Measurements from ENCODE around the gene EFNA1.

DNA sequence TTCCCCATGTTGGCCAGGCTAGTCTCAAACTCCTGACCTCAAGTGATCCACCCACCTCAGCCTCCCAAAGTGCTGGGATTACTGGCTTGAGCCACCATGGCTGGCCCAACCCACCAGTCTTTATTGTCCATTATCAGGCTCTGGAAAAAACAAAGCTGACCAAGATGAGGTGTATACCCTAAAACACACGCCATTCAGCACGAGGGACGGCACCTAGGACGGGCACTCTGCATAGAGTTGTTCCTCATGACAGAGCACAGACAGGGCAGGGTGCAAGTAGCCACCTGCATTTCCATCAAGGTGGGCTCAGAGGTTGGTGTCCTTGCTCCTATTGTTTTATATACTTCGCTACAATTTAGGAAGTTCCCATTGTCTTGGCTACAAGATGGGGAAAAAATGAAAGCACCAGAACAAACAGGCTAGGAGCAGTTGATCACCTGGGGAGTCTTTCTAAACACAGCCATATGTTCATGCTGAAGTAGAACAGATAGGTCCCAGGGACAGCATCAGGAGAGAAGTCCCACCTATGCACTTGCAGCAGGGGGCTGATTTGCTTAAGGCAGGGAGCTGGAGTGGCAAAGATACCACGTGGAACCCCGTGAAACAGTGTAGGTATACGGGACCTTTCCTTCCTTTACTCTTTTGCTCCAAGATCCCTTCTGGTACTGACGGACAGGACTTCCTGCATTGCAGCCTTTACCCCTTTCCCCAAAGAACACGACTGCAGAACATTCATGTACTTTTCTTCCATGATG lies 41.0 kb downstream of the EFNA1 start:
- TF ChIP-seq CTCF (IDR thresholded peaks at IDR 0.05) (no peak), POLR2A (IDR thresholded peaks at IDR 0.05) (no peak)
